C4-2B (cell line): ENCODE measurements around the gene HRAS.

Source experiments
- CTCF ChIP-seq: fragments of 450-650 bp; conservative IDR thresholded peaks from 2 replicates; pipeline ENCODE4 v1.5.1; 2017; ENCODE audit warnings: mild to moderate bottlenecking
- ZFX ChIP-seq: fragments of 450-650 bp; IDR thresholded peaks from 2 replicates; pipeline ENCODE4 v1.6.1; 2017

GRCh38 chr11:567011-567628 is 31.7 kb upstream of the HRAS start:
- TF ChIP-seq CTCF (no peak), ZFX (no peak)
